Left lobe of liver (tissue), 2 donors: Measurements from ENCODE around the gene WHRN. TPM values are rescaled to one million over a fixed set of nuclear protein-coding genes. Genes with fewer than 3 reads are reported as not detected.
A peak's percentile ranks its signal among the peaks of the same experiment; 100 is the strongest.

Experiments used
- ATAC-seq: fragments of 200-7000 bp; cut with Tn5 transposase; one replicate; pipeline ENCODE4 v1.9.1; 2020; ENCODE audit warnings: mild to moderate bottlenecking, moderate library complexity
- DNase-seq: peaks from one replicate; pipeline ENCODE4 v3.0.0-alpha.2; 2020; ENCODE audit warnings: low spot score
- total RNA-seq: library from RNA; stranded (reverse); gene quantifications from one replicate; pipeline ENCODE4 v1.2.1, GENCODE V29; 2021
- donor health status: DM: no; HTN: no; CAD: no; lungs with moderate emphysema.
- donor health status: DM: no; HTN: yes; CAD: no.

Gene WHRN
- total RNA-seq, 1 donor from 2014 or later = 2.8 TPM

- ATAC-seq = no peak
- DNase-seq = no peak
Observed at GRCh38 chr9:114515528-114515927, 10.3 kb upstream of the WHRN start.

- ATAC-seq (no peak), DNase-seq (no peak)
Observed at GRCh38 chr9:114513959-114514267, 8.6 kb upstream of the WHRN start.

- no peak for ATAC-seq
Observed at GRCh38 chr9:114513055-114513958, 8.0 kb upstream of the WHRN start.

GRCh38 chr9:114511978-114512874 lies 7.0 kb upstream of the WHRN start:
- DNase-seq (no peak), ATAC-seq (no peak)

More at GRCh38 chr9:114513055-114513958, 8.0 kb upstream of the WHRN start:
- DNase-seq = no peak

GRCh38 chr9:114507726-114508125 lies 2.5 kb upstream of the WHRN start:
- no peak for DNase-seq
- peak; percentile 31 for ATAC-seq

- ATAC-seq (no peak), DNase-seq (no peak)
Observed at GRCh38 chr9:114506082-114506390, 763 bp upstream of the WHRN start.

GRCh38 chr9:114504341-114505186 lies 709 bp downstream of the WHRN start:
- peak; percentile 37 for ATAC-seq
- DNase-seq = peak; percentile 52

GRCh38 chr9:114503522-114504340 lies 1.5 kb downstream of the WHRN start:
- DNase-seq = no peak
- no peak for ATAC-seq

- no peak for DNase-seq
- ATAC-seq = no peak
Observed at GRCh38 chr9:114503009-114503408, 2.3 kb downstream of the WHRN start.

GRCh38 chr9:114501796-114502682 lies 3.2 kb downstream of the WHRN start:
- ATAC-seq = no peak
- no peak for DNase-seq

- ATAC-seq (no peak), DNase-seq (no peak)
Observed at GRCh38 chr9:114500697-114501292, 4.5 kb downstream of the WHRN start.

- no peak for ATAC-seq
- DNase-seq = no peak
Observed at GRCh38 chr9:114499941-114500696, 5.2 kb downstream of the WHRN start.

- no peak for ATAC-seq
- no peak for DNase-seq
Observed at GRCh38 chr9:114499528-114499927, 5.7 kb downstream of the WHRN start.

- DNase-seq (no peak), ATAC-seq (no peak)
Observed at GRCh38 chr9:114497727-114498382, 7.4 kb downstream of the WHRN start.

- no peak for DNase-seq
- no peak for ATAC-seq
Observed at GRCh38 chr9:114497236-114497635, 8.0 kb downstream of the WHRN start.

- ATAC-seq = no peak
Observed at GRCh38 chr9:114496011-114496410, 9.3 kb downstream of the WHRN start.

GRCh38 chr9:114494776-114495569 lies 10.3 kb downstream of the WHRN start:
- DNase-seq (no peak), ATAC-seq (no peak)

More at GRCh38 chr9:114496011-114496410, 9.3 kb downstream of the WHRN start:
- no peak for DNase-seq
